OCI-LY7 (cell line): ENCODE data around the gene SRRM1. TPM values are rescaled to one million over a fixed set of nuclear protein-coding genes. Genes with fewer than 3 reads are reported as not detected.

Experiments used
- BruUV-seq: library from RNA; stranded (reverse); fragments of 400-500 nt; replicated peaks from 2 replicates; lab custom pipeline; 2021; lab: Mats Ljungman, UMichigan
- CTCF ChIA-PET: fragments of 300-600 bp; sonication (Branson Sonifier 250); formaldehyde crosslinking; loops from one replicate; lab custom pipeline; 2022; ENCODE audit warnings: antibody characterized with exemption; ENCODE audit not compliant: unreplicated experiment; lab: Charles Lee
- POLR2A ChIA-PET: fragments of 300-600 bp; sonication (Branson Sonifier 250); formaldehyde crosslinking; loops from one replicate; lab custom pipeline; 2022; ENCODE audit warnings: antibody characterized with exemption; lab: Charles Lee
- DNase-seq: peaks from one replicate; pipeline ENCODE4 v3.0.0-alpha.2; 2015; ENCODE audit warnings: low spot score
- H2AFZ ChIP-seq: fragments of 200-600 bp; sonication (generic), shearing (Covaris generic); 2 replicates; pipeline ENCODE4 v1.6.1; 2014; ENCODE audit warnings: mild to moderate bottlenecking, antibody characterized with exemption, low read length, moderate library complexity
- H3K27ac ChIP-seq: fragments of 200-600 bp; sonication (generic); 2 replicates; pipeline ENCODE4 v1.5.1; 2014; ENCODE audit warnings: mixed run types, low read depth, mild to moderate bottlenecking, moderate library complexity, low read length, inconsistent platforms; ENCODE audit not compliant: poor library complexity, severe bottlenecking
- H3K36me3 ChIP-seq: fragments of 200-600 bp; sonication (generic); 2 replicates; pipeline ENCODE4 v1.6.1; 2014; ENCODE audit warnings: mild to moderate bottlenecking, antibody characterized with exemption, low read length, moderate library complexity, mixed read lengths; ENCODE audit not compliant: insufficient read depth
- H3K4me1 ChIP-seq: fragments of 200-600 bp; sonication (generic); 2 replicates; pipeline ENCODE4 v1.5.1; 2014; ENCODE audit warnings: mild to moderate bottlenecking, low read length; ENCODE audit not compliant: insufficient read depth, poor library complexity, severe bottlenecking
- H3K4me2 ChIP-seq: fragments of 200-600 bp; sonication (generic); 2 replicates; pipeline ENCODE4 v1.6.1; 2014; ENCODE audit warnings: mild to moderate bottlenecking, low read length
- H3K4me3 ChIP-seq: fragments of 200-600 bp; sonication (generic); 2 replicates; pipeline ENCODE4 v1.5.1; 2014; ENCODE audit warnings: mild to moderate bottlenecking, low read depth, low read length; ENCODE audit not compliant: poor library complexity, severe bottlenecking
- H3K79me2 ChIP-seq: fragments of 200-600 bp; sonication (generic); 2 replicates; pipeline ENCODE4 v1.6.1; 2016; ENCODE audit warnings: low read depth, mild to moderate bottlenecking, low read length, moderate library complexity, mixed read lengths; ENCODE audit not compliant: insufficient read depth
- H3K9me2 ChIP-seq: fragments of 200-600 bp; sonication (generic); 2 replicates; pipeline ENCODE4 v1.6.1; 2016; ENCODE audit warnings: mild to moderate bottlenecking, low read length, mixed read lengths; ENCODE audit not compliant: insufficient read depth
- H3K9me3 ChIP-seq: fragments of 200-600 bp; sonication (generic); 2 replicates; pipeline ENCODE4 v1.6.1; 2014; ENCODE audit warnings: mild to moderate bottlenecking, mixed run types, low read length, mixed read lengths
- H4K20me1 ChIP-seq: fragments of 200-600 bp; sonication (generic); 2 replicates; pipeline ENCODE4 v1.6.1; 2014; ENCODE audit warnings: mild to moderate bottlenecking, antibody characterized with exemption, low read length, moderate library complexity, mixed read lengths; ENCODE audit not compliant: insufficient read depth
- CTCF ChIP-seq: fragments of 200-600 bp; sonication (generic); conservative IDR thresholded peaks from 2 replicates; pipeline ENCODE4 v1.5.1; 2014; ENCODE audit warnings: mild to moderate bottlenecking, antibody characterized with exemption, low read length, moderate library complexity, mixed read lengths
- EZH2phosphoT487 ChIP-seq: fragments of 200-600 bp; sonication (generic); IDR thresholded peaks from 2 replicates; pipeline ENCODE4 v1.6.1; 2018; ENCODE audit warnings: low read depth, borderline replicate concordance, mild to moderate bottlenecking, mixed run types, antibody characterized with exemption, low read length, moderate library complexity, mixed read lengths
- intact Hi-C: fragments of 100-400 bp; cut with micrococcal nuclease; formaldehyde crosslinking; loops from one replicate; pipeline ENCODE4 v1.10.0; 2022; ENCODE audit not compliant: unreplicated experiment
- total RNA-seq, 2 experiments: library from RNA; depleted of rRNA in 1 of 2; stranded (reverse); fragments of >200 nt in 1 of 2; shearing (Covaris generic) in 1 of 2; gene quantifications; 2 replicates each; pipeline ENCODE4 v1.2.3, GENCODE V29; 2014 to 2022

SRRM1 gene
- total RNA-seq, 2 experiments from 2014 or later: 78.5 to 251 TPM

DNA sequence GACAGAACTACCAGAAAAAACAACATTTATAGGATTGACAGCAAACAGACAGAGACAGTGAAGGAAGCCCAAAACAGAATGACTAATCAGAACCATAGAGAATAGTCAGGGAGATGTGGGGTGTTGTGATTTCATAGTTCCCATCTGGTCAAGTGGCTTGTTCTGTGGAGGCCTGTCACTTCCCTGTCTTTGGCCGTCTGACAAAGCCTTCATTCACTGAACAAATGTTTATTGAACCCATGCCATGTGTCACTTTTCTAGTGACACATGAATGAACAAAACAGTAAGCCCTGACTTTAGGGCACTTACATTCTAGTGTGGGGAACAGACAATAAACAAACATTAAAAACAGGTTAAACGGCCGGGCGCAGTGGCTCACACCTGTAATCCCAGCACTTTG is 3.2 kb upstream of the SRRM1 start:
- ChIA-PET CTCF (interaction anchor here (0.6 kb wide), 1 partner anchor 352 kb away, joined by 3 read pairs; no protein-coding TSS in a partner anchor), POLR2A (interaction anchor here (0.6 kb wide), 1 partner anchor 655 kb away, joined by 3 read pairs; no protein-coding TSS in a partner anchor)
- no peak for DNase-seq
- Histone ChIP-seq H3K9me3 (no peaks in the 10 kb centered on the region), H3K27ac (no peak overlapping the region), H3K4me2 (no peak overlapping the region), H3K9me2 (no peaks in the 10 kb centered on the region), H4K20me1 (peaks cover 9% of the 10 kb centered on the region), H2AFZ (no peak overlapping the region), H3K4me3 (no peak overlapping the region), H3K79me2 (peaks cover 18% of the 10 kb centered on the region), H3K36me3 (peaks cover 15% of the 10 kb centered on the region), H3K4me1 (peaks cover 17% of the 10 kb centered on the region)
- no TSS peak for BruUV-seq
- intact Hi-C loops: loop anchor here (5.0 kb wide), 3 partner anchors 48 to 453 kb away; partner anchors contain the start of genes IFNLR1 and NIPAL3
- TF ChIP-seq EZH2phosphoT487 (no peak), CTCF (no peak)

DNA sequence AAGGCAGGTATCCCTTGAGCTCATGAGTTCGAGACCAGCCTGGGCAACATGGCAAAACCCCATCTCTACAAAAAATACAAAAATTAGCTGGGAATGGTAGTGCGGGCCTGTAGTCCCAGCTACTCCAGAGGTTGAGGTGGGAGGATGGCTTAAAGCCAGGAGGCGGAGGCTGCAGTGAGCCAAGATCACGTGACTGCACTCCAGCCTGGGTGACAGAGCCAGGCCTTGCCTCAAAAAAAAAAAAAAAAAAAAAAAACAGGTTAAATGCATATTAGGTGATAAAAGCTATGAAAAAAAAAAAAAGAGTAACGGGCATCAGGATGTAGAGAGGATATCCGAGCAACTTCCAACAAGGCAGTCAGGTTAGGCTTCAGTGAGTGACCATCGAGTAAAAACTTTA is 2.8 kb upstream of the SRRM1 start:
- Histone ChIP-seq H3K36me3 (peaks cover 19% of the 10 kb centered on the region), H3K4me1 (peaks cover 18% of the 10 kb centered on the region), H3K9me3 (no peaks in the 10 kb centered on the region), H3K4me3 (no peak overlapping the region), H3K27ac (no peak overlapping the region), H4K20me1 (peaks cover 14% of the 10 kb centered on the region), H2AFZ (no peak overlapping the region), H3K79me2 (peaks cover 22% of the 10 kb centered on the region), H3K9me2 (no peaks in the 10 kb centered on the region), H3K4me2 (no peak overlapping the region)
- no TSS peak for BruUV-seq
- intact Hi-C loops: loop anchor here (5.0 kb wide), 1 partner anchor 453 kb away; the partner anchor contains the start of gene IFNLR1
- TF ChIP-seq CTCF: no peak
- TF ChIP-seq EZH2phosphoT487: no peak
- CTCF ChIA-PET: no interaction called here
- no peak for DNase-seq
- POLR2A ChIA-PET: no interaction called here

DNA sequence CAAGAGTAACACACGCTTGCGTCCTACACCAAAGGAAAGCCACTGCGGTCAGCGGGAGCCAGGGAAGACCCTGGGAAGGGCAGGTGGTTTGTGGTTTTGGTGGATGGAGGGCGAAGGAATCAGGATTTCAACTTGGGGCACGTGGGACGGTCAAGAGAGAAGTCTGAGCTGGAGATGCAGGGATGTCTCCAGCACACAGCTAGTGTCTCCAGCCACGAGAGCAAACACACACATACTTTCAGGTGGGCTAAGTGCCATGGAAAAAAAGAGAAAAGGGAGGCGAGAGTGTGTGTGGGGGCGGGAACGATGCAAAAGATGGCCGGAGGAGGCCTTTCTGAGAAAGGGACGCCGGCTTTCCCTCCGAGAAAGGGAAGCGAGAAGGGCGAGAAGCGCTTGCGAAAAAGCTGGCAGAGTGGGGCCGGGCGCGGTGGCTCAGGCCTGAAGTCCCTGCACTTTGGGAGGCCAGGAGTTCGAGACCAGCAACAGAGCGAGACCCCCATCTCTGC is 1.4 kb upstream of the SRRM1 start:
- Histone ChIP-seq H3K9me3 (no peaks in the 10 kb centered on the region), H3K4me1 (peaks cover 22% of the 10 kb centered on the region), H3K9me2 (no peaks in the 10 kb centered on the region), H3K4me3 (peak overlapping the region; percentile 83), H3K79me2 (peaks cover 36% of the 10 kb centered on the region), H2AFZ (no peak overlapping the region), H3K36me3 (peaks cover 33% of the 10 kb centered on the region), H3K4me2 (peak overlapping the region; percentile 70), H3K27ac (peak overlapping the region; percentile 82), H4K20me1 (peaks cover 23% of the 10 kb centered on the region)
- intact Hi-C loops: loop anchor here (1.0 to 5.0 kb wide), 3 partner anchors 104 to 454 kb away; partner anchors contain the start of genes CLIC4, IFNLR1 and RCAN3
- BruUV-seq: no TSS peak
- POLR2A ChIA-PET: interaction anchor here (0.9 to 2.0 kb wide), 3 partner anchors 11 to 443 kb away, joined by 3 to 9 read pairs (median 4); no protein-coding TSS in a partner anchor
- DNase-seq: peak; percentile 45
- no peak for TF ChIP-seq CTCF
- no peak for TF ChIP-seq EZH2phosphoT487
- CTCF ChIA-PET: interaction anchor here (0.8 kb wide), 1 partner anchor 249 kb away, joined by 3 read pairs; no protein-coding TSS in a partner anchor
